HL-60 (cell line): Measurements from ENCODE around the gene PARL.

ENCODE experiments used
- CTCF ChIP-seq: IDR thresholded peaks from one replicate; pipeline ENCODE4 v1.5.1; 2011; ENCODE audit warnings: low read length, control low read depth, inconsistent platforms; ENCODE audit not compliant: insufficient read depth
- GABPA ChIP-seq: IDR thresholded peaks from 2 replicates; pipeline ENCODE4 v1.6.1; 2012; ENCODE audit warnings: low read depth
- POLR2AphosphoS5 ChIP-seq: IDR thresholded peaks from 2 replicates; pipeline ENCODE4 v1.6.1; 2012; ENCODE audit warnings: low read depth
- REST ChIP-seq: IDR thresholded peaks from 2 replicates; pipeline ENCODE4 v1.6.1; 2012; ENCODE audit warnings: low read depth; ENCODE audit not compliant: insufficient replicate concordance
- SPI1 ChIP-seq: IDR thresholded peaks from 2 replicates; pipeline ENCODE4 v1.6.1; 2012; ENCODE audit warnings: low read depth, mild to moderate bottlenecking, borderline replicate concordance

GRCh38 chr3:183879243-183879642 is 5.4 kb downstream of the PARL start:
- no peak for TF ChIP-seq CTCF
- no peak for TF ChIP-seq POLR2AphosphoS5
- no peak for TF ChIP-seq GABPA
- no peak for TF ChIP-seq SPI1
- TF ChIP-seq REST = no peak
